ENCODE data around the gene TMPRSS11D.

DNA sequence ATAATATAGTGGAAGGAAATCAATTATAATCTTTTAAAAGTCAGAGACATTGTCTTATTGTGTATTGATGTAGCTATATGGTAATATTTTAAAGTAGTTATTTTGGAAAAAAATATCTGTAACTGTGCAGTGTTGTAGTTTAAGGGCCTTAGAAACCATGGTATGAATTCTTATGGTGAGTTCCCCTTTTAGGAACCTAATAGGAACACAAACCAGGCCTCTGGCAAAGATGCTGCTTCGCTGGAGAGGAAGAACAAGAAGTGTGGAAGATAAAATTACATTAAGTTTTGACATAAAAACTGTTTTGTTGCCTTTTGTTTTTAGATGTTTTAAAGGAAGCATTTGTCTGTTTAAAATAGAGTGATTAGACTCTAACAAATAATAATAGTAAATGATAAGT, 10.9 kb upstream of the TMPRSS11D start:
- TF ChIP-seq POLR2AphosphoS5 (IDR thresholded peaks at IDR 0.05; ENCODE audit: low read depth, low read length) (no peak), SIN3A (IDR thresholded peaks at IDR 0.05; ENCODE audit: borderline replicate concordance, insufficient read depth, low read length) (no peak)
- TF ChIP-seq, protein P1, sequence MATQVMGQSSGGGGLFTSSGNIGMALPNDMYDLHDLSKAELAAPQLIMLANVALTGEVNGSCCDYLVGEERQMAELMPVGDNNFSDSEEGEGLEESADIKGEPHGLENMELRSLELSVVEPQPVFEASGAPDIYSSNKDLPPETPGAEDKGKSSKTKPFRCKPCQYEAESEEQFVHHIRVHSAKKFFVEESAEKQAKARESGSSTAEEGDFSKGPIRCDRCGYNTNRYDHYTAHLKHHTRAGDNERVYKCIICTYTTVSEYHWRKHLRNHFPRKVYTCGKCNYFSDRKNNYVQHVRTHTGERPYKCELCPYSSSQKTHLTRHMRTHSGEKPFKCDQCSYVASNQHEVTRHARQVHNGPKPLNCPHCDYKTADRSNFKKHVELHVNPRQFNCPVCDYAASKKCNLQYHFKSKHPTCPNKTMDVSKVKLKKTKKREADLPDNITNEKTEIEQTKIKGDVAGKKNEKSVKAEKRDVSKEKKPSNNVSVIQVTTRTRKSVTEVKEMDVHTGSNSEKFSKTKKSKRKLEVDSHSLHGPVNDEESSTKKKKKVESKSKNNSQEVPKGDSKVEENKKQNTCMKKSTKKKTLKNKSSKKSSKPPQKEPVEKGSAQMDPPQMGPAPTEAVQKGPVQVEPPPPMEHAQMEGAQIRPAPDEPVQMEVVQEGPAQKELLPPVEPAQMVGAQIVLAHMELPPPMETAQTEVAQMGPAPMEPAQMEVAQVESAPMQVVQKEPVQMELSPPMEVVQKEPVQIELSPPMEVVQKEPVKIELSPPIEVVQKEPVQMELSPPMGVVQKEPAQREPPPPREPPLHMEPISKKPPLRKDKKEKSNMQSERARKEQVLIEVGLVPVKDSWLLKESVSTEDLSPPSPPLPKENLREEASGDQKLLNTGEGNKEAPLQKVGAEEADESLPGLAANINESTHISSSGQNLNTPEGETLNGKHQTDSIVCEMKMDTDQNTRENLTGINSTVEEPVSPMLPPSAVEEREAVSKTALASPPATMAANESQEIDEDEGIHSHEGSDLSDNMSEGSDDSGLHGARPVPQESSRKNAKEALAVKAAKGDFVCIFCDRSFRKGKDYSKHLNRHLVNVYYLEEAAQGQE (IDR thresholded peaks at IDR 0.05; ENCODE audit: insufficient read depth in 1 of 2, low read depth in 2 of 2, low read length in 2 of 2) = no peak

Data from PFSK-1 (cell line).